GM19351 (cell line): ENCODE measurements around the gene RIMS3.

Source experiments
- ATAC-seq: cut with Tn5 transposase; IDR thresholded peaks from one replicate; pipeline ENCODE4 v1.9.1; 2021; ENCODE audit warnings: mild to moderate bottlenecking, moderate library complexity; ENCODE audit not compliant: unreplicated experiment

RIMS3 gene

GRCh38 chr1:40653851-40654537 is 11.5 kb downstream of the RIMS3 start:
- no peak for ATAC-seq

GRCh38 chr1:40652979-40653378 is 12.5 kb downstream of the RIMS3 start:
- ATAC-seq: no peak

- no peak for ATAC-seq
Measured at GRCh38 chr1:40652468-40652867, 13.0 kb downstream of the RIMS3 start.

GRCh38 chr1:40651138-40651857 is 14.2 kb downstream of the RIMS3 start:
- no peak for ATAC-seq

- ATAC-seq: no peak
Measured at GRCh38 chr1:40650075-40650474, 15.4 kb downstream of the RIMS3 start.

GRCh38 chr1:40649592-40649930 is 15.9 kb downstream of the RIMS3 start:
- no peak for ATAC-seq

- no peak for ATAC-seq
Measured at GRCh38 chr1:40648928-40649591, 16.4 kb downstream of the RIMS3 start.

- ATAC-seq: no peak
Measured at GRCh38 chr1:40648200-40648599, 17.3 kb downstream of the RIMS3 start.

- ATAC-seq: no peak
Measured at GRCh38 chr1:40646315-40646714, 19.2 kb downstream of the RIMS3 start.

GRCh38 chr1:40645118-40645680 is 20.3 kb downstream of the RIMS3 start:
- no peak for ATAC-seq

GRCh38 chr1:40641601-40642242 is 23.8 kb downstream of the RIMS3 start:
- no peak for ATAC-seq

- no peak for ATAC-seq
Measured at GRCh38 chr1:40640314-40641076, 25.0 kb downstream of the RIMS3 start.

GRCh38 chr1:40638097-40639036 is 27.1 kb downstream of the RIMS3 start:
- no peak for ATAC-seq

- no peak for ATAC-seq
Measured at GRCh38 chr1:40637470-40638007, 27.9 kb downstream of the RIMS3 start.

GRCh38 chr1:40636777-40637176 is 28.7 kb downstream of the RIMS3 start:
- no peak for ATAC-seq

GRCh38 chr1:40635763-40636500 is 29.6 kb downstream of the RIMS3 start:
- no peak for ATAC-seq

- ATAC-seq: no peak
Measured at GRCh38 chr1:40634901-40635655, 30.4 kb downstream of the RIMS3 start.

- no peak for ATAC-seq
Measured at GRCh38 chr1:40633931-40634376, 31.5 kb downstream of the RIMS3 start.
